Upper lobe of right lung (tissue), 1 donor: ENCODE measurements around the gene ITCH. TPM values are rescaled to one million over a fixed set of nuclear protein-coding genes. Genes with fewer than 3 reads are reported as not detected.
"Not testable (repeated sequence)": the region's sequence is repeated elsewhere in the genome, so short reads cannot be mapped to it uniquely, and the experiment has no call there.

Experiments used
- ATAC-seq: fragments of 200-7000 bp; cut with Tn5 transposase; one replicate; pipeline ENCODE4 v1.9.1; 2020; ENCODE audit warnings: mild to moderate bottlenecking, moderate library complexity
- DNase-seq: peaks from one replicate; pipeline ENCODE4 v3.0.0-alpha.2; 2020
- H3K27ac ChIP-seq: fragments of 200-600 bp; one replicate; pipeline ENCODE4 v1.8.0; 2022
- H3K27me3 ChIP-seq: fragments of 200-600 bp; one replicate; pipeline ENCODE4 v1.8.0; 2022; ENCODE audit warnings: mild to moderate bottlenecking
- H3K36me3 ChIP-seq: fragments of 200-600 bp; one replicate; pipeline ENCODE4 v1.8.0; 2022
- H3K4me1 ChIP-seq: fragments of 200-600 bp; one replicate; pipeline ENCODE4 v1.8.0; 2022
- H3K4me3 ChIP-seq: fragments of 200-600 bp; one replicate; pipeline ENCODE4 v1.8.0; 2022; ENCODE audit warnings: mild to moderate bottlenecking
- H3K9me3 ChIP-seq: fragments of 200-600 bp; one replicate; pipeline ENCODE4 v1.8.0; 2022
- CTCF ChIP-seq: fragments of 200-600 bp; IDR thresholded peaks from one replicate; pipeline ENCODE4 v1.8.0; 2022; ENCODE audit warnings: antibody characterized with exemption
- intact Hi-C: fragments of 100-400 bp; cut with DNase I; formaldehyde crosslinking; loops from one replicate; pipeline ENCODE4 v1.11.0; 2022
- total RNA-seq: library from RNA; stranded (reverse); fragmentation: NEBNext Ultra II Directional; extraction: Animal tissue kit (Norgen Biotek cat#: 25700); gene quantifications from one replicate; pipeline ENCODE4 v1.2.1, GENCODE V29; 2021
- donor health status: DM: no; HTN: yes; CAD: no; lungs with severe emphysema.

ITCH gene
- total RNA-seq, 1 donor from 2014 or later, result 65.6 TPM

GRCh38 chr20:34350095-34350494, 13.0 kb upstream of the ITCH start:
- no peak overlapping the region for H3K27ac ChIP-seq
- H3K27me3 ChIP-seq, result no peaks in the 10 kb centered on the region
- intact Hi-C loops, result no loop called here
- H3K4me1 ChIP-seq, result no peaks in the 10 kb centered on the region
- TF ChIP-seq CTCF, result no peak
- ATAC-seq (no peak), DNase-seq (no peak)
- H3K36me3 ChIP-seq, result no peaks in the 10 kb centered on the region
- H3K4me3 ChIP-seq, result no peak overlapping the region
- H3K9me3 ChIP-seq, result no peaks in the 10 kb centered on the region

GRCh38 chr20:34353467-34353866, 9.6 kb upstream of the ITCH start:
- H3K4me1 ChIP-seq, H3K9me3 ChIP-seq, H3K36me3 ChIP-seq, intact Hi-C loops, ATAC-seq, H3K27ac ChIP-seq, H3K4me3 ChIP-seq, DNase-seq, H3K27me3 ChIP-seq: not testable (repeated sequence)

GRCh38 chr20:34355427-34355826, 7.6 kb upstream of the ITCH start:
- no peaks in the 10 kb centered on the region for H3K9me3 ChIP-seq
- H3K27me3 ChIP-seq, result no peaks in the 10 kb centered on the region
- intact Hi-C loops, result no loop called here
- H3K27ac ChIP-seq, result no peak overlapping the region
- no peak for ATAC-seq
- H3K4me1 ChIP-seq, result no peaks in the 10 kb centered on the region
- no peak for DNase-seq
- no peak overlapping the region for H3K4me3 ChIP-seq
- H3K36me3 ChIP-seq, result no peaks in the 10 kb centered on the region
- TF ChIP-seq CTCF, result no peak

GRCh38 chr20:34359729-34360128, 3.3 kb upstream of the ITCH start:
- H3K4me3 ChIP-seq, H3K36me3 ChIP-seq, H3K27me3 ChIP-seq, intact Hi-C loops, ATAC-seq, H3K9me3 ChIP-seq, DNase-seq, H3K27ac ChIP-seq: not testable (repeated sequence)
- peaks cover 13% of the 10 kb centered on the region for H3K4me1 ChIP-seq

GRCh38 chr20:34362502-34363061, 491 bp upstream of the ITCH start:
- H3K4me3 ChIP-seq, result peak overlapping the region; percentile 87
- no peaks in the 10 kb centered on the region for H3K27me3 ChIP-seq
- no peak overlapping the region for H3K27ac ChIP-seq
- no peaks in the 10 kb centered on the region for H3K9me3 ChIP-seq
- DNase-seq (no peak), ATAC-seq (no peak)
- intact Hi-C loops, result no loop called here
- peaks cover 35% of the 10 kb centered on the region for H3K4me1 ChIP-seq
- no peak for TF ChIP-seq CTCF
- no peaks in the 10 kb centered on the region for H3K36me3 ChIP-seq

- H3K27me3 ChIP-seq, result no peaks in the 10 kb centered on the region
- peak overlapping the region; percentile 87 for H3K4me3 ChIP-seq
- H3K4me1 ChIP-seq, result peaks cover 35% of the 10 kb centered on the region
- H3K36me3 ChIP-seq, result no peaks in the 10 kb centered on the region
- no peak for TF ChIP-seq CTCF
- no peak for DNase-seq
- intact Hi-C loops, result no loop called here
- H3K27ac ChIP-seq, result peak overlapping the region; percentile 95
- peak; percentile 77 for ATAC-seq
- H3K9me3 ChIP-seq, result no peaks in the 10 kb centered on the region
Observed at GRCh38 chr20:34363465-34364222, 571 bp downstream of the ITCH start.
